Measurements from ENCODE around the gene CYTH3. TPM values are rescaled to one million over a fixed set of nuclear protein-coding genes. Genes with fewer than 3 reads are reported as not detected.

Gene CYTH3
- total and polyA plus RNA-seq, 7 donors, result 6.1 to 15.0 (median 13.5) TPM

GRCh38 chr7:6252748-6253147 is 19.7 kb downstream of the CYTH3 start:
- H3K4me3 ChIP-seq, result no peak overlapping the region

GRCh38 chr7:6252341-6252746 is 20.1 kb downstream of the CYTH3 start:
- whole genome bisulfite sequencing, 3 donors, result 31 to 46% (median 38%) methylated on average over 5 of the region's 5 CpGs
- Histone ChIP-seq H3K27ac (peak overlapping the region; percentile 57), H3K4me1 (peaks cover 54% of the 10 kb centered on the region), H3K9me3 (no peaks in the 10 kb centered on the region), H3K27me3 (ENCODE audit: insufficient read depth in 3 of 3, low read length in 2 of 3) (no peaks in the 10 kb centered on the region), H3K36me3 (ENCODE audit: insufficient read depth in 1 of 2, low read depth in 1 of 2) (no peaks in the 10 kb centered on the region), H3K4me3 (no peak overlapping the region)
- TF ChIP-seq CTCF (IDR thresholded peaks at IDR 0.05), result no peak
- no peak for ATAC-seq
- intact Hi-C loops (cut with DNase I), result no loop called here
- DNase-seq, result no peak

More at GRCh38 chr7:6252748-6253147, 19.7 kb downstream of the CYTH3 start:
- Histone ChIP-seq H3K9me3 (no peaks in the 10 kb centered on the region), H3K27ac (peak overlapping the region; percentile 57), H3K4me1 (peaks cover 56% of the 10 kb centered on the region), H3K27me3 (ENCODE audit: insufficient read depth in 3 of 3, low read length in 2 of 3) (no peaks in the 10 kb centered on the region), H3K36me3 (ENCODE audit: insufficient read depth in 1 of 2, low read depth in 1 of 2) (no peaks in the 10 kb centered on the region)
- TF ChIP-seq CTCF (IDR thresholded peaks at IDR 0.05), result no peak
- intact Hi-C loops (cut with DNase I), result no loop called here
- ATAC-seq, result no peak
- 5 to 13% (median 6%) methylated on average over 2 of the region's 2 CpGs for WGBS, 3 donors
- DNase-seq, result no peak

GRCh38 chr7:6251653-6252052 is 20.8 kb downstream of the CYTH3 start:
- WGBS, 3 donors, result 17 to 35% (median 22%) methylated on average over 4 of the region's 4 CpGs
- Histone ChIP-seq H3K27me3 (ENCODE audit: insufficient read depth in 3 of 3, low read length in 2 of 3) (no peaks in the 10 kb centered on the region), H3K36me3 (ENCODE audit: insufficient read depth in 1 of 2, low read depth in 1 of 2) (no peaks in the 10 kb centered on the region), H3K27ac (peak overlapping the region; percentile 57), H3K4me1 (peaks cover 59% of the 10 kb centered on the region), H3K4me3 (peak overlapping the region; percentile 29), H3K9me3 (no peaks in the 10 kb centered on the region)
- intact Hi-C loops (cut with DNase I), result no loop called here
- ATAC-seq (no peak), DNase-seq (no peak)
- TF ChIP-seq CTCF (IDR thresholded peaks at IDR 0.05), result no peak

GRCh38 chr7:6250364-6250833 is 22.0 kb downstream of the CYTH3 start:
- H3K27me3 ChIP-seq (ENCODE audit: insufficient read depth in 3 of 3, low read length in 2 of 3), result no peaks in the 10 kb centered on the region
- DNase-seq, result no peak
- no peaks in the 10 kb centered on the region for H3K36me3 ChIP-seq (ENCODE audit: insufficient read depth in 1 of 2, low read depth in 1 of 2)
- H3K9me3 ChIP-seq, result no peaks in the 10 kb centered on the region
- no peak for TF ChIP-seq CTCF (IDR thresholded peaks at IDR 0.05)
- peak overlapping the region; percentile 57 for H3K27ac ChIP-seq
- H3K4me3 ChIP-seq, result no peak overlapping the region
- peaks cover 57% of the 10 kb centered on the region for H3K4me1 ChIP-seq
- ATAC-seq, result peak; percentile 66 to 84 (median 78)
- WGBS, 3 donors, result 56 to 72% (median 59%) methylated on average over 4 of the region's 4 CpGs
- intact Hi-C loops (cut with DNase I), result no loop called here

GRCh38 chr7:6249043-6249442 is 23.4 kb downstream of the CYTH3 start:
- Histone ChIP-seq H3K4me3 (no peak overlapping the region), H3K4me1 (peaks cover 53% of the 10 kb centered on the region), H3K9me3 (no peaks in the 10 kb centered on the region), H3K36me3 (ENCODE audit: insufficient read depth in 1 of 2, low read depth in 1 of 2) (no peaks in the 10 kb centered on the region), H3K27me3 (ENCODE audit: insufficient read depth in 3 of 3, low read length in 2 of 3) (no peaks in the 10 kb centered on the region), H3K27ac (no peak overlapping the region)
- TF ChIP-seq CTCF (IDR thresholded peaks at IDR 0.05), result no peak
- DNase-seq, result no peak
- ATAC-seq, result no peak
- intact Hi-C loops (cut with DNase I), result no loop called here
- 95 to 97% (median 96%) methylated on average over 4 of the region's 4 CpGs for WGBS, 3 donors
